Calu3 (cell line): ENCODE results near the gene NCAPH2. TPM values are rescaled to one million over a fixed set of nuclear protein-coding genes. Genes with fewer than 3 reads are reported as not detected.

ENCODE experiments used
- BruUV-seq: library from RNA; stranded (reverse); fragments of 400-500 nt; replicated peaks from 2 replicates; lab custom pipeline; 2021; lab: Mats Ljungman, UMichigan
- CTCF ChIA-PET: fragments of 300-600 bp; sonication (Branson Sonifier 250); formaldehyde crosslinking; loops from one replicate; lab custom pipeline; 2022; ENCODE audit warnings: antibody characterized with exemption; lab: Charles Lee
- DNase-seq: peaks from one replicate; pipeline ENCODE4 v3.0.0; 2022
- H3K27ac Mint-ChIP-seq: one replicate; pipeline ENCODE4 v1.8.0; 2022; ENCODE audit warnings: mixed read lengths; ENCODE audit not compliant: unreplicated experiment
- H3K27me3 Mint-ChIP-seq: one replicate; pipeline ENCODE4 v1.8.0; 2022; ENCODE audit warnings: mixed read lengths; ENCODE audit not compliant: unreplicated experiment
- H3K36me3 Mint-ChIP-seq: one replicate; pipeline ENCODE4 v1.8.0; 2022; ENCODE audit warnings: mild to moderate bottlenecking, moderate library complexity, mixed read lengths; ENCODE audit not compliant: insufficient read depth, unreplicated experiment
- H3K4me1 Mint-ChIP-seq: one replicate; pipeline ENCODE4 v1.8.0; 2022; ENCODE audit warnings: mild to moderate bottlenecking, low read depth, mixed read lengths; ENCODE audit not compliant: unreplicated experiment
- H3K4me3 Mint-ChIP-seq: one replicate; pipeline ENCODE4 v1.8.0; 2022; ENCODE audit warnings: mild to moderate bottlenecking, low read depth, moderate library complexity, mixed read lengths; ENCODE audit not compliant: unreplicated experiment
- H3K9me3 Mint-ChIP-seq: one replicate; pipeline ENCODE4 v1.8.0; 2022; ENCODE audit warnings: low read depth, mixed read lengths; ENCODE audit not compliant: unreplicated experiment
- intact Hi-C: fragments of 100-400 bp; cut with micrococcal nuclease; formaldehyde crosslinking; loops from one replicate; pipeline ENCODE4 v1.10.0; 2022; ENCODE audit not compliant: unreplicated experiment
- total RNA-seq: library from RNA; stranded (reverse); gene quantifications from 2 replicates; pipeline ENCODE4 v1.2.3, GENCODE V29; 2022
- TF ChIP-seq, protein P1 (sequence below): fragments of 200-600 bp; IDR thresholded peaks from one replicate; pipeline ENCODE4 v1.8.0; 2022; ENCODE audit warnings: antibody characterized with exemption; ENCODE audit not compliant: unreplicated experiment

The NCAPH2 gene
- total RNA-seq, 1 experiment from 2014 or later: 92.0 TPM

DNA sequence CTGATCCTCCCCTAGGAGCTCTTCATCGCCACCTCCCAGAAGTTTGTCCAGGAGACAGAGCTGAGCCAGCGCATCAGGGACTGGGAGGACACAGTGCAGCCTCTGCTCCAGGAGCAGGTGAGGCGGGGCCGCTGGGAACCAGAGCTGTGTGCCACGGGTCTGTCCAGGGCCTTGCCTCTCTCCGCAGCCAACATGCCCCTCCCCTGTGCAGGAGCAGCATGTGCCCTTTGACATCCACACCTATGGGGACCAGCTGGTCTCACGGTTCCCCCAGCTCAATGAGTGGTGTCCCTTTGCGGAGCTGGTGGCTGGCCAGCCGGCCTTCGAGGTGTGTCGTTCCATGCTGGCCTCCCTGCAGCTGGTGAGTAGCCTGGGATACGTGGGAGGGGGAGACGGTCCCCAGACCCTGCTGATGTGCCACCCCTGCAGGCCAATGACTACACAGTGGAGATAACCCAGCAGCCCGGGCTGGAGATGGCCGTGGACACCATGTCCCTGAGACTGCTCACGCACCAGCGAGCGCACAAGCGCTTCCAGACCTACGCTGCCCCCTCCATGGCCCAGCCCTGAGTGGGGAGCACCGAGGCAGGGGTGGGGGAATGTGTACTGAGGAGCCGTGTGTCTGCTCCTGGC lies 14.9 kb downstream of the NCAPH2 start:
- H3K27me3 Mint-ChIP-seq: no peaks in the 10 kb centered on the region
- TF ChIP-seq, protein P1, sequence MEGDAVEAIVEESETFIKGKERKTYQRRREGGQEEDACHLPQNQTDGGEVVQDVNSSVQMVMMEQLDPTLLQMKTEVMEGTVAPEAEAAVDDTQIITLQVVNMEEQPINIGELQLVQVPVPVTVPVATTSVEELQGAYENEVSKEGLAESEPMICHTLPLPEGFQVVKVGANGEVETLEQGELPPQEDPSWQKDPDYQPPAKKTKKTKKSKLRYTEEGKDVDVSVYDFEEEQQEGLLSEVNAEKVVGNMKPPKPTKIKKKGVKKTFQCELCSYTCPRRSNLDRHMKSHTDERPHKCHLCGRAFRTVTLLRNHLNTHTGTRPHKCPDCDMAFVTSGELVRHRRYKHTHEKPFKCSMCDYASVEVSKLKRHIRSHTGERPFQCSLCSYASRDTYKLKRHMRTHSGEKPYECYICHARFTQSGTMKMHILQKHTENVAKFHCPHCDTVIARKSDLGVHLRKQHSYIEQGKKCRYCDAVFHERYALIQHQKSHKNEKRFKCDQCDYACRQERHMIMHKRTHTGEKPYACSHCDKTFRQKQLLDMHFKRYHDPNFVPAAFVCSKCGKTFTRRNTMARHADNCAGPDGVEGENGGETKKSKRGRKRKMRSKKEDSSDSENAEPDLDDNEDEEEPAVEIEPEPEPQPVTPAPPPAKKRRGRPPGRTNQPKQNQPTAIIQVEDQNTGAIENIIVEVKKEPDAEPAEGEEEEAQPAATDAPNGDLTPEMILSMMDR: no peak
- no peak overlapping the region for H3K27ac Mint-ChIP-seq
- H3K36me3 Mint-ChIP-seq: peaks cover 68% of the 10 kb centered on the region
- BruUV-seq: TSS peak; percentile 9
- CTCF ChIA-PET: no interaction called here
- H3K9me3 Mint-ChIP-seq: no peaks in the 10 kb centered on the region
- DNase-seq: no peak
- intact Hi-C loops: no loop called here
- peaks cover 20% of the 10 kb centered on the region for H3K4me1 Mint-ChIP-seq
- H3K4me3 Mint-ChIP-seq: no peak overlapping the region

DNA sequence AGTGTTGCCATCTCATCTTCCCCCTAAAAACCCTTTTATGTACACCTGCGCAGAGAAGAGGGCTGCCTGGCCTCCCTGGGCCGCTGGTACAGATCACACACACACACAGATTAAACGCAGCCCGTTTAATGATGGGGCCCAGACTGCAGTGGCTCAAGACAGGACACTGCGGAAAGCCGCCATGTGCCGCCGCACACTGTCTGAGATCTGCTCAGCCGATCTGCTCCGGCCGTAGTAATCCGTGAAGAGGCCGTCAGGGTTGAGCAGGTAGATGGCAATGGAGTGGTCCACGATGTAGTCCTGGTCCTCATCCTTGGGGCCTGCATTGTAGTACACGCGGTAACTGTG lies 15.4 kb downstream of the NCAPH2 start:
- CTCF ChIA-PET: no interaction called here
- intact Hi-C loops: no loop called here
- Mint-ChIP-seq H3K27me3 (no peaks in the 10 kb centered on the region), H3K4me1 (peaks cover 20% of the 10 kb centered on the region), H3K36me3 (peaks cover 73% of the 10 kb centered on the region), H3K9me3 (no peaks in the 10 kb centered on the region), H3K4me3 (no peak overlapping the region), H3K27ac (no peak overlapping the region)
- TF ChIP-seq, protein P1: no peak
- BruUV-seq: no TSS peak
- DNase-seq: no peak

DNA sequence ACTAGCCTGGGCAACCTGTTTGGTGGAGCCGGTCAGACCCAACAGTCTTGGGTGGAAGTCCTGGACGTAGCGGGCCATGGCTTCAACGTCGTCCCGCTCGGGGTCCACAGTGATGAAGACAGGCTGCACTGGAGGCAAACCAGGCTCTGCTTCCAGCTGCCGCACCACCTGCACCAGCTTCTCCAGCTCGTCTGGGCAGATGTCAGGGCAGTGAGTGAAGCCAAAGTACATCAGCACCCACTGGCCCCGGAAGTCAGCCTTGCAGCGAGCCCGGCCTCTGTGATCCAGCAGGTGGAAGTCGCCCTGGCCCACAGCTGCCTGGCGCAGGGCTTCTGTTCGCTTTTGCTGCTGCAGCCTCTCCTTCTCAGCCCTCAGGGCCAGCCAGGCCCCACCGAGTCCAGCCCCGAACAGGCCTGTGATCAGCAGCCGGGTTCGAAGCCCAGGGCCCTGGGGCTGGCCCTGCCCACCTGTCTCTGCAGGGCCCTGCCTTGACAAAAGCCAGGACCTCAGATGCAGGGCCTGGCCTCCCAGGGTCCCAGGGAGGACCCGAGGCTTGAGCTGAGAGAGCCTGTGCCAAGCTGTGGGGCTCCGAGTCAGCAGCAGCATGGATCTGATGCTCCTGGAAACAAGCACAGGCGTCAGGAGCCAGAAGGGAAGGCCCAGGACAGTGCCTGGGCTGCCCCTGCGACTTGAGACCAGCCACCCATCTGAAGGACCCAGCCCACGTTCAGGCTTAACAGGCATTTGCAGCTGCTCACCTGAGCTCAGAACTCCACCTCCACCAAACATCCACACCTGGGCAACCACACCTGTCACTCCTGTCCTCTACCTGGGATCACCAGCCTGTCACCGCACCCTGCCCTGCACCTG lies 16.0 kb downstream of the NCAPH2 start:
- CTCF ChIA-PET: interaction anchor here (2.0 to 2.3 kb wide), 3 partner anchors 16 to 97 kb away, joined by 13 to 30 read pairs (median 19); partner anchors contain the start of genes LMF2, NCAPH2 and SYCE3
- H3K36me3 Mint-ChIP-seq: peaks cover 79% of the 10 kb centered on the region
- H3K4me3 Mint-ChIP-seq: peak overlapping the region; percentile 85
- peak overlapping the region; percentile 62 for H3K27ac Mint-ChIP-seq
- intact Hi-C loops: no loop called here
- no TSS peak for BruUV-seq
- H3K27me3 Mint-ChIP-seq: no peaks in the 10 kb centered on the region
- H3K9me3 Mint-ChIP-seq: no peaks in the 10 kb centered on the region
- TF ChIP-seq, protein P1: no peak
- peaks cover 20% of the 10 kb centered on the region for H3K4me1 Mint-ChIP-seq
- DNase-seq: no peak

DNA sequence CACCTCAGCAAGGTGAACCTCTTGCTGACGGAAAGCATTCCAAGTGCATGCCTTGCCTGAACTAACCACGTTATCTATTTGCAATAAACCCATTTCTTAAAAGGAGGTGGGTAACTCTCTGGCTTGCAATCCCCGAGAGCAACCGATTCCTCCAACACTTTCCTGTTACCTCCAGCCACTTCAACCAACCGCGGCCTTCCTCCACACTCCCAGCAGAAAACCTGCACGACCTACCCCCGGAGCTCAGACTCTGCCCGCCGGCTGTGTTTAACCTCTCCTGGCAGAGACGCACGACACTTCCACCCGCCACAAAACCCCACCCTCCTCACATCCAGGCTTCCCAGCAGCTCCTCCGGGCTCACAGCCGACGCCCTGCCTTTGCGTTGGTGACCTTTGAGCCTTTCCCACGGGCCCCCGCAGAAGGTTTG lies 16.7 kb downstream of the NCAPH2 start:
- no TSS peak for BruUV-seq
- peaks cover 20% of the 10 kb centered on the region for H3K4me1 Mint-ChIP-seq
- DNase-seq: no peak
- H3K36me3 Mint-ChIP-seq: peaks cover 86% of the 10 kb centered on the region
- peak overlapping the region; percentile 85 for H3K4me3 Mint-ChIP-seq
- no peaks in the 10 kb centered on the region for H3K27me3 Mint-ChIP-seq
- intact Hi-C loops: no loop called here
- H3K27ac Mint-ChIP-seq: peak overlapping the region; percentile 62
- TF ChIP-seq, protein P1: no peak
- H3K9me3 Mint-ChIP-seq: no peaks in the 10 kb centered on the region
- CTCF ChIA-PET: interaction anchor here (0.5 to 2.3 kb wide), 6 partner anchors 16 to 96 kb away, joined by 4 to 30 read pairs (median 8); partner anchors contain the start of genes LMF2, NCAPH2 and SYCE3
